H1 (cell line): Measurements from ENCODE around the gene IVNS1ABP. TPM values are rescaled to one million over a fixed set of nuclear protein-coding genes. Genes with fewer than 3 reads are reported as not detected.

Source experiments
- CTCF ChIA-PET: fragments of 300-600 bp; sonication (Branson Sonifier 250); formaldehyde crosslinking; loops from one replicate; lab custom pipeline; 2021; ENCODE audit not compliant: partially characterized antibody; lab: Charles Lee
- POLR2A ChIA-PET: fragments of 300-600 bp; sonication (Branson Sonifier 250); formaldehyde crosslinking; loops from one replicate; lab custom pipeline; 2021; ENCODE audit warnings: inconsistent platforms; ENCODE audit not compliant: partially characterized antibody; lab: Charles Lee
- DNase-seq, 2 experiments: peaks; one replicate each; pipeline versions ENCODE4 v3.0.0 to v3.0.0-alpha.2; 2010 to 2022; ENCODE audit warnings: low spot score in 2 of 2, low read depth in 1 of 2, mixed read lengths in 1 of 2
- FAIRE-seq: peaks from 2 replicates; lab custom pipeline; 2011; peaks lifted over from hg19 to GRCh38; lab: Jason Lieb, UNC
- H2AFZ ChIP-seq: 2 replicates; pipeline ENCODE4 v1.8.1; 2012; ENCODE audit warnings: low read length, inconsistent platforms
- H2AK5ac ChIP-seq: 2 replicates; pipeline ENCODE4 v1.6.1; 2013; ENCODE audit warnings: low read depth, low read length
- H2BK120ac ChIP-seq: replicated peaks from 2 replicates; pipeline ENCODE3; 2013; ENCODE audit warnings: low read depth, low read length, inconsistent platforms
- H2BK12ac ChIP-seq: 2 replicates; pipeline ENCODE4 v1.6.1; 2013; ENCODE audit warnings: low read depth, low read length
- H2BK15ac ChIP-seq: 2 replicates; pipeline ENCODE4 v1.6.1; 2013; ENCODE audit warnings: low read length
- H2BK20ac ChIP-seq: 2 replicates; pipeline ENCODE4 v1.6.1; 2013; ENCODE audit warnings: low read length
- H2BK5ac ChIP-seq: 2 replicates; pipeline ENCODE4 v1.6.1; 2013; ENCODE audit warnings: low read depth, low read length
- H3K14ac ChIP-seq: 2 replicates; pipeline ENCODE4 v1.6.1; 2013; ENCODE audit warnings: inconsistent platforms; ENCODE audit not compliant: insufficient read length
- H3K18ac ChIP-seq: 2 replicates; pipeline ENCODE4 v1.6.1; 2013; ENCODE audit warnings: low read length; ENCODE audit errors: extremely low read depth
- H3K23ac ChIP-seq: 2 replicates; pipeline ENCODE4 v1.6.1; 2013; ENCODE audit warnings: inconsistent platforms; ENCODE audit not compliant: insufficient read length
- H3K23me2 ChIP-seq: 2 replicates; pipeline ENCODE4 v1.6.1; 2013; ENCODE audit warnings: low read depth, low read length
- H3K27ac ChIP-seq: 2 replicates; pipeline ENCODE4 v1.6.1; 2011; ENCODE audit warnings: low read depth, low read length, inconsistent platforms
- H3K27me3 ChIP-seq, 4 experiments: replicated peaks in 1 of 4; 1 replicate in 1 of 4; 2 replicates in 3 of 4; pipeline versions ENCODE4 v1.6.1 to v1.8.1; 2011 to 2013; ENCODE audit warnings: low read length in 3 of 4, mild to moderate bottlenecking in 3 of 4, inconsistent platforms in 2 of 4, mixed read lengths in 2 of 4, moderate library complexity in 1 of 4; ENCODE audit not compliant: control insufficient read depth in 3 of 4, insufficient read depth in 3 of 4; ENCODE audit errors: extremely low read depth in 1 of 4
- H3K36me3 ChIP-seq, 4 experiments: 2 replicates each; pipeline versions ENCODE4 v1.6.1 to v1.8.1; 2011 to 2013; ENCODE audit warnings: mild to moderate bottlenecking in 4 of 4, low read length in 3 of 4, moderate library complexity in 2 of 4, control low read depth in 1 of 4, inconsistent platforms in 1 of 4; ENCODE audit not compliant: insufficient read depth in 4 of 4, control insufficient read depth in 2 of 4
- H3K4ac ChIP-seq: replicated peaks from 2 replicates; pipeline ENCODE3; 2013; ENCODE audit warnings: low read length, low read depth, mixed read lengths, inconsistent platforms; ENCODE audit not compliant: insufficient read length
- H3K4me1 ChIP-seq, 4 experiments: replicated peaks in 1 of 4; 1 replicate in 1 of 4; 2 replicates in 3 of 4; pipeline versions ENCODE4 v1.6.1 to v1.8.1; 2011 to 2013; ENCODE audit warnings: low read length in 3 of 4, inconsistent platforms in 2 of 4, mixed read lengths in 1 of 4; ENCODE audit not compliant: insufficient read depth in 4 of 4, control insufficient read depth in 3 of 4
- H3K4me2 ChIP-seq, 2 experiments: 2 replicates each; pipeline versions ENCODE4 v1.6.1 to v1.8.1; 2011 to 2013; ENCODE audit warnings: low read depth in 2 of 2, low read length in 2 of 2, control low read depth in 1 of 2, inconsistent platforms in 1 of 2, mild to moderate bottlenecking in 1 of 2; ENCODE audit not compliant: insufficient read depth in 1 of 2
- H3K4me3 ChIP-seq, 4 experiments: fragments of 200-600, 300-600 bp in 1 of 4; sonication (generic), shearing (Covaris generic), sonication (Bioruptor Twin) in 1 of 4; 2 replicates each; pipeline versions ENCODE4 v1.5.1 to v1.8.1; 2011 to 2016; ENCODE audit warnings: low read length in 4 of 4, low read depth in 3 of 4, control low read depth in 2 of 4, inconsistent platforms in 2 of 4, mild to moderate bottlenecking in 2 of 4, mixed read lengths in 1 of 4, moderate library complexity in 1 of 4; ENCODE audit not compliant: insufficient read depth in 2 of 4; ENCODE audit errors: extremely low read depth in 1 of 4
- H3K56ac ChIP-seq: replicated peaks from 2 replicates; pipeline ENCODE3; 2013; ENCODE audit warnings: low read depth, mild to moderate bottlenecking, mixed read lengths, low read length, inconsistent platforms; ENCODE audit not compliant: insufficient read length
- H3K79me1 ChIP-seq: 2 replicates; pipeline ENCODE4 v1.6.1; 2013; ENCODE audit warnings: low read depth, low read length, control low read depth
- H3K79me2 ChIP-seq, 2 experiments: 2 replicates each; pipeline versions ENCODE4 v1.6.1 to v1.8.1; 2012 to 2013; ENCODE audit warnings: low read length in 2 of 2, mild to moderate bottlenecking in 2 of 2, inconsistent platforms in 1 of 2; ENCODE audit not compliant: insufficient read depth in 2 of 2, control insufficient read depth in 1 of 2
- H3K9ac ChIP-seq, 4 experiments: replicated peaks in 1 of 4; 1 replicate in 1 of 4; 2 replicates in 3 of 4; pipeline versions ENCODE4 v1.6.1 to v1.8.1; 2011 to 2013; ENCODE audit warnings: low read depth in 3 of 4, low read length in 3 of 4, control low read depth in 2 of 4, mild to moderate bottlenecking in 2 of 4, moderate library complexity in 2 of 4, inconsistent platforms in 1 of 4; ENCODE audit errors: extremely low read depth in 1 of 4
- H3K9me3 ChIP-seq, 2 experiments: 2 replicates each; pipeline versions ENCODE4 v1.6.1 to v1.8.1; 2012 to 2013; ENCODE audit warnings: mild to moderate bottlenecking in 2 of 2, moderate library complexity in 2 of 2, control low read depth in 1 of 2, inconsistent platforms in 1 of 2, low read depth in 1 of 2, low read length in 1 of 2, mixed read lengths in 1 of 2; ENCODE audit not compliant: insufficient read depth in 2 of 2
- H4K20me1 ChIP-seq, 2 experiments: replicated peaks in 1 of 2; 2 replicates each; pipeline versions ENCODE3 to v1.8.1; 2011 to 2013; ENCODE audit warnings: inconsistent platforms in 2 of 2, low read length in 2 of 2, mild to moderate bottlenecking in 1 of 2; ENCODE audit not compliant: insufficient read depth in 2 of 2, control insufficient read depth in 1 of 2
- H4K5ac ChIP-seq: 2 replicates; pipeline ENCODE4 v1.6.1; 2013; ENCODE audit warnings: low read length, low read depth, mixed read lengths, inconsistent platforms; ENCODE audit not compliant: insufficient read length
- H4K8ac ChIP-seq: 2 replicates; pipeline ENCODE4 v1.8.0; 2013; ENCODE audit warnings: mild to moderate bottlenecking, moderate library complexity, low read length, inconsistent platforms; ENCODE audit not compliant: insufficient read depth; ENCODE audit errors: extremely low read depth
- H4K91ac ChIP-seq: replicated peaks from 2 replicates; pipeline ENCODE3; 2013; ENCODE audit warnings: low read length, mixed read lengths, inconsistent platforms; ENCODE audit not compliant: insufficient read length
- CEBPB ChIP-seq: IDR thresholded peaks from 2 replicates; pipeline ENCODE4 v1.6.1; 2012; ENCODE audit warnings: low read depth, low read length
- RFX5 ChIP-seq: IDR thresholded peaks from 2 replicates; pipeline ENCODE4 v1.6.1; 2011; ENCODE audit warnings: low read depth, low read length, improper control_type of control experiment, borderline replicate concordance
- RXRA ChIP-seq: IDR thresholded peaks from 2 replicates; pipeline ENCODE4 v1.6.1; 2011; ENCODE audit warnings: low read depth, mild to moderate bottlenecking, low read length, moderate library complexity; ENCODE audit not compliant: insufficient read depth
- WGBS, 2 experiments: shearing (Covaris generic) in 1 of 2; methylation state at CpG; one replicate each; pipeline versions ENCODE4 v1.1.6 to v1.1.7; 2013 to 2015; ENCODE audit warnings: low lambda C conversion rate in 2 of 2, mixed read lengths in 2 of 2, inconsistent platforms in 1 of 2, low coverage in 1 of 2, missing lambda C conversion rate in 1 of 2; ENCODE audit not compliant: insufficient replicate concordance in 2 of 2, insufficient coverage in 1 of 2, insufficient read length in 1 of 2; ENCODE audit errors: extremely low coverage in 1 of 2, missing lambda C conversion rate in 1 of 2; 5-methylcytosine and 5-hydroxymethylcytosine counted together
- polyA plus RNA-seq, 7 experiments: library from polyadenylated mRNA; depleted of rRNA in 3 of 7; stranded (reverse) in 5 of 7; unstranded in 2 of 7; fragments of >200 nt in 5 of 7; fragments of 200-250 nt in 2 of 7; gene quantifications; 1 replicate in 5 of 7; 2 replicates in 1 of 7; 4 replicates in 1 of 7; pipeline versions ENCODE4 v1.2.1 to v1.2.3, GENCODE V29; 2011 to 2013; ENCODE audit warnings: missing spikeins in 2 of 7, mixed read lengths in 2 of 7
- total RNA-seq: library from RNA; stranded (reverse); fragmentation: NEBNext Ultra II Directional; extraction: Animal tissue kit (Norgen Biotek cat#: 25700); gene quantifications from 2 replicates; pipeline ENCODE4 v1.2.1, GENCODE V29; 2021
- TF ChIP-seq, protein P1 (sequence below): IDR thresholded peaks from 2 replicates; pipeline ENCODE4 v1.6.1; 2012; ENCODE audit warnings: inconsistent platforms

The IVNS1ABP gene
- total and polyA plus RNA-seq, 2 of the 8 experiments (the other 6 are each of a cell fraction or from before 2014, with no cell fraction given) = 65.9 to 189 TPM

DNA sequence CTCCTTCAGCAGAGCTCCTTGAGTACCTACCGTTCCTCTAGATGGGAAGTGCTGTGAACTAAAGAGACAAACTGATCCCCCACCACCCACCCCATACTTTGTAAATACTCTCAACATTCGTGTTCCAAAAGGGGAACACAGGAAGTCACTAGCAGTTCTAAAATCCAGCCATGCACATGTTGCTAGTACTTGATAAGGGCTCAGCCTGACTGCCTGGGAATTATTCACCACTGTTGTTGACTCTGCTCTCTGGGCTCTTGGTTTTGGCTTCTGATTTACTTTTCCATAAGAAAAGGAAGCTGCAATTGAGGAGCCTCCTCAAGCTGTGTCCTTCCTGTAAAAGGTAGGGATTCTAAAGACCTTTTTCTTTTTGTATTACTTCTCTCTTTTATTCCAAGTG lies 67.5 kb downstream of the IVNS1ABP start:
- ChIA-PET POLR2A (interaction anchor here (1.0 kb wide), 1 partner anchor 11 kb away, joined by 3 read pairs; no protein-coding TSS in a partner anchor), CTCF (interaction anchor here (0.6 to 2.3 kb wide), 7 partner anchors 11 to 431 kb away, joined by 3 to 6 read pairs (median 3); no protein-coding TSS in a partner anchor)
- Histone ChIP-seq H3K18ac (no peak overlapping the region), H3K56ac (no peak overlapping the region), H2BK120ac (no peak overlapping the region), H3K27me3 (no peaks in the 10 kb centered on the region), H2AFZ (no peak overlapping the region), H3K79me1 (no peaks in the 10 kb centered on the region), H4K8ac (no peak overlapping the region), H3K4ac (no peak overlapping the region), H2BK15ac (no peak overlapping the region), H3K23me2 (no peaks in the 10 kb centered on the region), H3K23ac (no peak overlapping the region), H3K9me3 (no peaks in the 10 kb centered on the region), H2BK12ac (no peak overlapping the region), H4K91ac (no peak overlapping the region), H3K4me3 (no peak overlapping the region), H2BK5ac (peak overlapping the region; percentile 71; the same call in 1 of the 2 replicates), H4K20me1 (no peaks in the 10 kb centered on the region), H3K27ac (no peak overlapping the region), H2AK5ac (no peak overlapping the region), H3K9ac (no peak overlapping the region), H3K36me3 (no peaks in the 10 kb centered on the region), H2BK20ac (no peak overlapping the region), H3K4me1 (peaks cover 0 to 9% (median 2%) of the 10 kb centered on the region in 4 experiments; a peak in 1 of 7 replicates), H3K14ac (no peak overlapping the region), H3K4me2 (no peak overlapping the region), H4K5ac (no peak overlapping the region), H3K79me2 (no peaks in the 10 kb centered on the region)
- FAIRE-seq (no peak), DNase-seq (no peak)
- TF ChIP-seq, protein P1, sequence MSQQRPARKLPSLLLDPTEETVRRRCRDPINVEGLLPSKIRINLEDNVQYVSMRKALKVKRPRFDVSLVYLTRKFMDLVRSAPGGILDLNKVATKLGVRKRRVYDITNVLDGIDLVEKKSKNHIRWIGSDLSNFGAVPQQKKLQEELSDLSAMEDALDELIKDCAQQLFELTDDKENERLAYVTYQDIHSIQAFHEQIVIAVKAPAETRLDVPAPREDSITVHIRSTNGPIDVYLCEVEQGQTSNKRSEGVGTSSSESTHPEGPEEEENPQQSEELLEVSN = peak; percentile 11; the same call in 1 of the 2 replicates
- TF ChIP-seq CEBPB (no peak), RFX5 (no peak), RXRA (no peak)
- 70% methylated on average over 2 of the region's 2 CpGs; no CpG with 5 or more reads in 1 of the 2 experiments for WGBS, 2 experiments
